Hepatocyte (in vitro differentiated cells): ENCODE data around the gene ISL2. TPM values are rescaled to one million over a fixed set of nuclear protein-coding genes. Genes with fewer than 3 reads are reported as not detected.
A peak's percentile ranks its signal among the peaks of the same experiment; 100 is the strongest.

Source experiments
- DNase-seq: peaks from one replicate; pipeline ENCODE4 v3.0.0-alpha.2; 2016; ENCODE audit warnings: low spot score
- H2AFZ ChIP-seq: fragments of 200-600 bp; sonication (generic); 2 replicates; pipeline ENCODE4 v1.6.0; 2016; ENCODE audit warnings: antibody characterized with exemption, mild to moderate bottlenecking
- H3K27ac ChIP-seq: fragments of 200-600 bp; sonication (generic); 2 replicates; pipeline ENCODE4 v1.5.1; 2016; ENCODE audit warnings: mild to moderate bottlenecking
- H3K27me3 ChIP-seq: fragments of 200-600 bp; sonication (generic); 2 replicates; pipeline ENCODE4 v1.6.1; 2016
- H3K36me3 ChIP-seq: fragments of 200-600 bp; sonication (generic); replicated peaks from 2 replicates; pipeline ENCODE4 v1.5.1; 2016; ENCODE audit warnings: low read depth; ENCODE audit not compliant: insufficient read depth
- H3K4me1 ChIP-seq: fragments of 200-600 bp; sonication (generic); 2 replicates; pipeline ENCODE4 v1.5.1; 2016; ENCODE audit warnings: mild to moderate bottlenecking, moderate library complexity; ENCODE audit not compliant: insufficient read depth
- H3K4me2 ChIP-seq: fragments of 200-600 bp; sonication (generic); 2 replicates; pipeline ENCODE4 v1.6.0; 2016
- H3K4me3 ChIP-seq: fragments of 200-600 bp; sonication (generic); 2 replicates; pipeline ENCODE4 v1.5.1; 2016; ENCODE audit warnings: mild to moderate bottlenecking
- H3K79me2 ChIP-seq: fragments of 200-600 bp; sonication (generic); 2 replicates; pipeline ENCODE4 v1.6.0; 2017; ENCODE audit warnings: mild to moderate bottlenecking
- H3K9me2 ChIP-seq: fragments of 200-600 bp; sonication (generic); replicated peaks from 2 replicates; pipeline ENCODE4 v1.6.0; 2017; ENCODE audit warnings: mild to moderate bottlenecking; ENCODE audit not compliant: insufficient read depth
- H3K9me3 ChIP-seq: fragments of 200-600 bp; sonication (generic); 2 replicates; pipeline ENCODE4 v1.5.1; 2016; ENCODE audit warnings: low read depth, mild to moderate bottlenecking
- H4K20me1 ChIP-seq: fragments of 200-600 bp; sonication (generic); 2 replicates; pipeline ENCODE4 v1.6.0; 2016; ENCODE audit warnings: mild to moderate bottlenecking; ENCODE audit not compliant: insufficient read depth, poor library complexity, severe bottlenecking
- EZH2 ChIP-seq: fragments of 200-600 bp; sonication (generic); IDR thresholded peaks from 2 replicates; pipeline ENCODE4 v1.6.1; 2016; ENCODE audit warnings: antibody characterized with exemption, mild to moderate bottlenecking, borderline replicate concordance
- EZH2phosphoT487 ChIP-seq: fragments of 200-600 bp; sonication (generic); IDR thresholded peaks from one replicate; pipeline ENCODE4 v1.6.1; 2018; ENCODE audit warnings: antibody characterized with exemption, mild to moderate bottlenecking, low read depth, moderate library complexity; ENCODE audit not compliant: unreplicated experiment, severe bottlenecking
- WGBS: methylation state at CpG from one replicate; pipeline ENCODE4 v1.1.6; 2016; ENCODE audit warnings: low lambda C conversion rate; ENCODE audit errors: missing lambda C conversion rate; 5-methylcytosine and 5-hydroxymethylcytosine counted together
- polyA plus RNA-seq: library from polyadenylated mRNA; unstranded; fragments of >200 nt; fragmentation: Nextera tagmentation; extraction: Ambion mirVana; gene quantifications from 2 replicates; pipeline ENCODE4 v1.2.1, GENCODE V29; 2016
- total RNA-seq: library from RNA; depleted of rRNA; stranded (reverse); fragments of >200 nt; gene quantifications from 2 replicates; pipeline ENCODE4 v1.2.3, GENCODE V29; 2014
- TF ChIP-seq, protein P1 (sequence below): fragments of 200-600 bp; sonication (generic); IDR thresholded peaks from 2 replicates; pipeline ENCODE4 v1.5.1; 2016; ENCODE audit warnings: antibody characterized with exemption, mild to moderate bottlenecking; ENCODE audit not compliant: poor library complexity

ISL2 gene
- total and polyA plus RNA-seq, 2 experiments from 2014 or later = 3.9 to 4.7 TPM

DNA sequence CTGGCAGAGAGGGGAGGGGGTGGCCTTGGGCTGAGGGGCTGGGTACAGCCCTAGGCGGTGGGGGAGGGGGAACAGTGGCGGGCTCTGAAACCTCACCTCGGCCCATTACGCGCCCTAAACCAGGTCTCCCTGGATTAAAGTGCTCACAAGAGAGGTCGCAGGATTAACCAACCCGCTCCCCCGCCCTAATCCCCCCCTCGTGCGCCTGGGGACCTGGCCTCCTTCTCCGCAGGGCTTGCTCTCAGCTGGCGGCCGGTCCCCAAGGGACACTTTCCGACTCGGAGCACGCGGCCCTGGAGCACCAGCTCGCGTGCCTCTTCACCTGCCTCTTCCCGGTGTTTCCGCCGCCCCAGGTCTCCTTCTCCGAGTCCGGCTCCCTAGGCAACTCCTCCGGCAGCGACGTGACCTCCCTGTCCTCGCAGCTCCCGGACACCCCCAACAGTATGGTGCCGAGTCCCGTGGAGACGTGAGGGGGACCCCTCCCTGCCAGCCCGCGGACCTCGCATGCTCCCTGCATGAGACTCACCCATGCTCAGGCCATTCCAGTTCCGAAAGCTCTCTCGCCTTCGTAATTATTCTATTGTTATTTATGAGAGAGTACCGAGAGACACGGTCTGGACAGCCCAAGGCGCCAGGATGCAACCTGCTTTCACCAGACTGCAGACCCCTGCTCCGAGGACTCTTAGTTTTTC is 4.9 kb downstream of the ISL2 start:
- no peaks in the 10 kb centered on the region for H3K36me3 ChIP-seq
- 21% methylated on average over 26 of the region's 42 CpGs for WGBS
- H3K9me2 ChIP-seq = no peaks in the 10 kb centered on the region
- H3K4me2 ChIP-seq = peak overlapping the region; percentile 97
- no peak for DNase-seq
- peaks cover 11% of the 10 kb centered on the region for H4K20me1 ChIP-seq
- H3K4me1 ChIP-seq = peaks cover 49% of the 10 kb centered on the region
- no peak overlapping the region for H3K4me3 ChIP-seq
- TF ChIP-seq, protein P1, sequence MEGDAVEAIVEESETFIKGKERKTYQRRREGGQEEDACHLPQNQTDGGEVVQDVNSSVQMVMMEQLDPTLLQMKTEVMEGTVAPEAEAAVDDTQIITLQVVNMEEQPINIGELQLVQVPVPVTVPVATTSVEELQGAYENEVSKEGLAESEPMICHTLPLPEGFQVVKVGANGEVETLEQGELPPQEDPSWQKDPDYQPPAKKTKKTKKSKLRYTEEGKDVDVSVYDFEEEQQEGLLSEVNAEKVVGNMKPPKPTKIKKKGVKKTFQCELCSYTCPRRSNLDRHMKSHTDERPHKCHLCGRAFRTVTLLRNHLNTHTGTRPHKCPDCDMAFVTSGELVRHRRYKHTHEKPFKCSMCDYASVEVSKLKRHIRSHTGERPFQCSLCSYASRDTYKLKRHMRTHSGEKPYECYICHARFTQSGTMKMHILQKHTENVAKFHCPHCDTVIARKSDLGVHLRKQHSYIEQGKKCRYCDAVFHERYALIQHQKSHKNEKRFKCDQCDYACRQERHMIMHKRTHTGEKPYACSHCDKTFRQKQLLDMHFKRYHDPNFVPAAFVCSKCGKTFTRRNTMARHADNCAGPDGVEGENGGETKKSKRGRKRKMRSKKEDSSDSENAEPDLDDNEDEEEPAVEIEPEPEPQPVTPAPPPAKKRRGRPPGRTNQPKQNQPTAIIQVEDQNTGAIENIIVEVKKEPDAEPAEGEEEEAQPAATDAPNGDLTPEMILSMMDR = no peak
- TF ChIP-seq EZH2 (peak; percentile 93), EZH2phosphoT487 (no peak)
- peaks cover 99% of the 10 kb centered on the region for H3K27me3 ChIP-seq
- no peaks in the 10 kb centered on the region for H3K9me3 ChIP-seq
- peak overlapping the region; percentile 92 for H3K27ac ChIP-seq
- peaks cover 36% of the 10 kb centered on the region for H3K79me2 ChIP-seq
- no peak overlapping the region for H2AFZ ChIP-seq

DNA sequence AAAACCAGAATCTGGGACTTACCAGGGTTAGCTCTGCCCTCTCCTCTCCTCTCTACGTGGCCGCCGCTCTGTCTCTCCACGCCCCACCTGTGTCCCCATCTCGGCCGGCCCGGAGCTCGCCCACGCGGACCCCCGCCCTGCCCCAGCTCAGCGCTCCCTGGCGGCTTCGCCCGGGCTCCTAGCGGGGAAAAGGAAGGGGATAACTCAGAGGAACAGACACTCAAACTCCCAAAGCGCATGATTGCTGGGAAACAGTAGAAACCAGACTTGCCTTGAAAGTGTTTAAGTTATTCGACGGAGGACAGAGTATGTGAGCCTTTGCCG is 5.4 kb downstream of the ISL2 start:
- TF ChIP-seq, protein P1 = no peak
- TF ChIP-seq EZH2 (peak; percentile 94), EZH2phosphoT487 (peak; percentile 85)
- no peaks in the 10 kb centered on the region for H3K36me3 ChIP-seq
- H2AFZ ChIP-seq = no peak overlapping the region
- H3K9me3 ChIP-seq = no peaks in the 10 kb centered on the region
- H3K4me1 ChIP-seq = peaks cover 54% of the 10 kb centered on the region
- no peak overlapping the region for H3K4me3 ChIP-seq
- 9% methylated on average over 13 of the region's 20 CpGs for WGBS
- H3K79me2 ChIP-seq = peaks cover 36% of the 10 kb centered on the region
- H3K9me2 ChIP-seq = no peaks in the 10 kb centered on the region
- DNase-seq = no peak
- peaks cover 11% of the 10 kb centered on the region for H4K20me1 ChIP-seq
- peak overlapping the region; percentile 92 for H3K27ac ChIP-seq
- peaks cover 99% of the 10 kb centered on the region for H3K27me3 ChIP-seq
- H3K4me2 ChIP-seq = peak overlapping the region; percentile 97

DNA sequence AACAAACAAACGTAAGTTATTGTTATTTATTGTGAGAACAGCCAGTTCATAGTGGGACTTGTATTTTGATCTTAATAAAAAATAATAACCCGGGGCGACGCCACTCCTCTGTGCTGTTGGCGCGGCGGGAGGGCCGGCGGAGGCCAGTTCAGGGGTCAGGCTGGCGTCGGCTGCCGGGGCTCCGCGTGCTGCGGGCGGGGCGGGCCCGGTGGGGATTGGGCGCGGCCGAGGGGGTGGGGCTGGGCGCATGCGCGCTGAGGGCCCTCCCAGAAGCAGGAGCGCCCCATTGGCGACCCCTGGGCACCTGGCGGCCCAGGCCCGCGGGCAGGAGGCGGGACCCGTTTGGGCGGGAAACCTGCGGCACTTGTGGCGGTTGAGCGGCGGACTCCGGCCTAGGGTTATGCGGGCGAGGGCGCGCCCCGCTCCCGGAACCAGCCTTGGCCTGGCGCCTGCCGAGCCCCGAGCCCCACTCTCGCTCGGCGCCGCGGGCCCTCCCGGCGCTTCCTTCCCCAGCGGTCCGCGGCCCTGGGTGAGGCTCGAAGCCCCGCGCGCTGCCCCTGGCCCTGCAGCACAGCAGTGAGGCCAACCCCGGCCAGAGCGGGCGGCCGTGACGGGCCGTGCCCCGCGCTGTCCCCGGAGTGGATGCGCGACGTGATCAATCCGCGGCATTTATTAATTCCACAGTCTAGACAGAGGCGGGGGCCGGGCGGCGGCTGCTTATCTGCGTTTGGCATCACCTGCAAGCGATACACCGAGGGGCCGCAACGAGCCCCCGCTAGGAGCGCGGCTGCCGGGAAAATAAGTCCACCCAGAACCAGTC is 6.0 kb downstream of the ISL2 start:
- Histone ChIP-seq H3K4me2 (peak overlapping the region; percentile 97), H3K9me3 (no peaks in the 10 kb centered on the region), H4K20me1 (peaks cover 11% of the 10 kb centered on the region), H3K36me3 (no peaks in the 10 kb centered on the region), H2AFZ (no peak overlapping the region), H3K79me2 (peaks cover 34% of the 10 kb centered on the region), H3K4me1 (peaks cover 60% of the 10 kb centered on the region), H3K27me3 (peaks cover 99% of the 10 kb centered on the region), H3K9me2 (no peaks in the 10 kb centered on the region), H3K4me3 (no peak overlapping the region), H3K27ac (peak overlapping the region; percentile 92)
- peak; percentile 44 for DNase-seq
- peak; percentile 76 for TF ChIP-seq EZH2
- peak; percentile 13 for TF ChIP-seq EZH2phosphoT487
- TF ChIP-seq, protein P1 = no peak
- WGBS = 8% methylated on average over 56 of the region's 87 CpGs
